ENCODE results near the gene SLC35E3.

DNA sequence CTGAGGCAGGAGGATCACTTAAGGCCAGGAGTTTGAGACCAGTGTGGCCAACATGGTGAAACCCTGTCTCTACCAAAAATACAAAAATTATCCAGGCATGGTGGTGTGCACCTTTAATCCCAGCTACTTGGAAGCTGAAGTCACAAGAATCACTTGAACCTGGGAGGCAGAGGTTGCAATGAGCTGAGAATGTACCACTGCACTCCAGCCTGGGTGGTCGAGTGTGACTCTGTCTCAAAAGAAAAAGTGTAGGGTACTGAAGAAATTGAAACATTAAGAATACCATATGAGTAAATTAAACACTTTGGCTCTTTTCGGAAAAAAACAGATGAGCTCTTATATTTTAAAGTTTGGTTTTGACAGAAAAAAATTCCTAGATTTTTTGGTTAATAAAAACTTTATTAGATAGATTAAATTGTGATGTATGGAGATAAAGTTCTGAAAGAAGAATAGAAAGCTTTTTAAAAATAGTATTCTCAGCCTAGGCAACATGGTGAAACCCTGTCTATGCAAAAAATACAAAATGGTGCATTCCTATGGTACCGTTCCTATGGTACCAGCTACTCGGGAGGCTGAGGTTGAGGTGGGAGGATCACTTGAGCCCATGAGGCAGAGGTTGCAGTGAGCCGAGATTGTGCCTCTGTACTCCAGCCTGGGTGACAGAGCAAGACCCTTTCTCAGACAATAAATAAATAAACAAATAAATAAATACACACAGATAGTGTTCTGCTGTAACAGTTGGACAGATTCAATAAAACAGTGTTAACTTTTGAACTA is 82.1 kb downstream of the SLC35E3 start:
- no peak for TF ChIP-seq CTCF (IDR thresholded peaks at IDR 0.05)
- no peak for TF ChIP-seq POLR2A (IDR thresholded peaks at IDR 0.05)

All from Peyer's patch (tissue), 4 donors.